HG03025 (cell line): ENCODE data around the gene CREM.

Experiments
- ATAC-seq: cut with Tn5 transposase; IDR thresholded peaks from one replicate; pipeline ENCODE4 v1.9.1; 2021; ENCODE audit warnings: mild to moderate bottlenecking, moderate library complexity; ENCODE audit not compliant: unreplicated experiment, low FRiP score

Gene CREM

GRCh38 chr10:35133586-35133985 is 6.9 kb downstream of the CREM start:
- ATAC-seq: no peak

DNA sequence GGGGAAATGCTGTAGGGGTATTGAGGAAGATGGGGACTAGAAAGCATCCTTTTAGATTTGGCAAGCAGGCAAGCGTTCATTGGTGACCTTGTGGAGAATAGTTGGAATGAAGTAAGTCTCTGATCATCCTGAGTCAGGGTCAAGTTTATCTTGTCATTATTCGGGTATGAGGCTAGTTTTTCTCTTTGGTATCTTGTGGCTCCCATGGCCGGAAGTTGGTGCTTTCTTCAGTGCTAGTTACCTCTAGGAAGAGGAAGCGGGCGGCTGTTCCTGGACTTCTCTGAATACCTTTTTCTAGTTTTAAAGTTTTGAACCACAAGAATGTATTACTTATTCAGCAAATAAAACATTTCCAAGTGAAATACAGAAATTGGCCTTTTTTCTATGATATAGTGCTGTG is 9.2 kb downstream of the CREM start:
- ATAC-seq: no peak

DNA sequence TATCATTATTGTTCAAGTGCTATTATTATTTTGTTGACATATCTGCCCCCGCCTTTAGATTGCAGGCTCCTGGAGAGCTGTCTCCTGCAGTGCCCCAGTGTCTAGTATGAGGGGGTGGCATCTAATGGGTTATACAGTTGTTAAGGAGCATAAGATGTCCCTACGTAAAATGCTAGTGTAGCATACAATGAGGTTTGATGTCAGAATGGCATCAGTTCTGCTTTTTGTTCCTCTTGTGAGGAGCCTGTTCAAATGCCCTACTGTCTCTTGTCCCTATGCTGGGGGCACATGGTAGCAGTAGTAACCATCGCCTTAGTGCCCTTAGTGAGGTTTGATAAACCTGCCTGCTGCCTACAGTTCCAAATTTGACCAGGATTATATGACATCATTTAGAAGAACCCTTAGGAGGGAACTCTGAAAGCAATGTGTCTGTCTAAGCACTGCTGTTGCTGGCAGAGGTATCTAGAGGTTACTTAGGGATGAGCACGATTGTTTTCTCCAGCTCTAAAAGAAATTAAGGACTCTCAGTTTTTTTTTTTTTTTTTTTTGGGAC is 9.7 kb downstream of the CREM start:
- ATAC-seq: peak; percentile 54

DNA sequence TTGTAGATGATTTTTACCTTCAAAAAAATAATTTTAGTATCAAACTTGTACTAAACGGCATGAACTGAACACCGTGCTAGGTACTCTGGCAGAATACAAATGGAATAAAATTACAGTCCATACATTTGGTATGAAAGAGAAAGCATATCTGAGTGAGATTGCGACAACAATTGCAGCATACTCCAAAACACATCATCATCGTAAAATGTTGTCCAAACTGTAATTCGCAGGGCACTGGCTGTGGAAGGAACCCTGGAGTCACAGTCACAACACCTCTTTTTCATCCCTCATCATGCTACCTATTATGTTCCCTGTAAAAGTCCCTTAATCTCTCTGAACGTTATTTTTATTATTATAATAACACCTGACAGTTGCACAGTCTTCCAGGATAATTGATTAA is 13.5 kb downstream of the CREM start:
- no peak for ATAC-seq

GRCh38 chr10:35140727-35141126 is 14.1 kb downstream of the CREM start:
- no peak for ATAC-seq

- ATAC-seq: no peak
These were observed 23.7 kb downstream of the CREM start for GRCh38 chr10:35150308-35150707.

- ATAC-seq: no peak
These were observed 26.3 kb downstream of the CREM start for GRCh38 chr10:35152992-35153391.

DNA sequence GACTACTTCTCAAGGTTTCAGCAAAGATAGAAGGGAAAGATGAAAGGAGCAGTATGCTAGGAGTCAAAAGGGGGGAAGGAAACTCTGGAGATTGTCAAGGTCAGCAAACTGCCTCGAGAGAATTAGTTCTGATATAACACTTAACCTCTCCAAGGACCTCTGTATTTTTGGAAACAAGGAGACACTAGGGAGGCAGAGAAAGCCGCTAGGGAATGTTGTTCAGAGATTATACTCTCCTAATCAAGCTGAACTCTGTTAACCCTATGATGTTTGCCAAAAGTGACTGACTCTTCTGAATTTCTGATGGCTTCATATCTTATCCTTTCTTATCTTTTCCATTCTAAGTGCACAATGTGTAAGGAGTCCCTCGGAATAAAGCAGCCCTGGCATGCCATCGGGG is 27.1 kb downstream of the CREM start:
- ATAC-seq: no peak

- no peak for ATAC-seq
These were observed 34.1 kb downstream of the CREM start for GRCh38 chr10:35160743-35161142.

DNA sequence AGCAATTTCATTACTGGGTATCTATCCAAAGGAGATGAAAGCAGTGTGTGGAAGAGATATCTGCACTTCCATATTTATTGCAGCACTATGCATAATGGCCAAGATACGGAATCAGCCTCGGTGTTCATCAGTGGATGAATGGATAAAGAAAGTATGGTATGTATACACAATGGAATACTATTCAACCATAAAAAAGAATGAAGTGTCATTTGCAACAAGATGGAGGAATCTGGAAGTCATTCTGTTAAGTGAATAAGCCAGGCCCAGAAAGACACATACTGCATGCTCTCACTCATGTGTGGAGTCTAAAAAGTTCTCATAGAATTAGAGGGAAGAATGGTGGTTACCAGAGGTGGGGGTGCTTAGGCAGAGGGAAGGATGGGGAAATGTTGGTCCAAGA is 35.3 kb downstream of the CREM start:
- ATAC-seq: no peak

DNA sequence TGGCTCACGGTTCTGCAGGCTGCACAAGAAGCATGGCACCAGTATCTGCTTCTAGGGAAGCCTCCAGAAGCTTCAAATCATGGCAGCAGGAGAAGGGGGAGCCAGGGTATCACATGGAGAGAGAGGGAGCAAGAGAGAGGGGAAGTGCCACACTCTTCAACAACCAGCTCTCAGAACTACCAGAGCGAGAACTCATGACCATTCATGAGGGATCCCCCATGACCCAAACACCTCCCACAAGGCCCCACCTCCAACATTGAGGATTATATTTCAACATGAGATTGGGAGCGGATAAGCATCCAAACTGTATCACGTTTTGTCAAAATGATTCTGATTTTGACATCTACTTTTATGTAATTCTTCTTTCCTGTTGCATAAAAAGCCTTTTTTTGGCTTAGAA is 38.5 kb downstream of the CREM start:
- ATAC-seq: no peak

DNA sequence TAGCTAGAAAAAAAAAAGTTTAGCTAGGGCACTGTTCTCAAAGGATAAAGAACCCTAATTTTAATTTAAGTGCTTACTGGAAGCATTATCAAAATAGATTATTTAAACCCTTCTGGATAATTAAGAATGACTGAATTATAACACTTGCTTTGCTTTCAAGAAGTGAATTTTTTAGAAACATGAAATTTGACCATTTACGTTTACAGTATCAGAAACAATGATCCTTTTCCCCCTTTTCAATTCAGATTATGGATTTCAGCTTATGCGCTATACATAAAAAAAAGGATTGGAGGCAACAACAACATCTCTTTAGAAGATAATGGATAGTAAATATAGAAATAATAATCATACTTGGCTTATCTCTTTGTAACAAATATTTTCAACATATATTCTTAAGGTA is 39.2 kb downstream of the CREM start:
- no peak for ATAC-seq

GRCh38 chr10:35166607-35167006 is 40.0 kb downstream of the CREM start:
- no peak for ATAC-seq

DNA sequence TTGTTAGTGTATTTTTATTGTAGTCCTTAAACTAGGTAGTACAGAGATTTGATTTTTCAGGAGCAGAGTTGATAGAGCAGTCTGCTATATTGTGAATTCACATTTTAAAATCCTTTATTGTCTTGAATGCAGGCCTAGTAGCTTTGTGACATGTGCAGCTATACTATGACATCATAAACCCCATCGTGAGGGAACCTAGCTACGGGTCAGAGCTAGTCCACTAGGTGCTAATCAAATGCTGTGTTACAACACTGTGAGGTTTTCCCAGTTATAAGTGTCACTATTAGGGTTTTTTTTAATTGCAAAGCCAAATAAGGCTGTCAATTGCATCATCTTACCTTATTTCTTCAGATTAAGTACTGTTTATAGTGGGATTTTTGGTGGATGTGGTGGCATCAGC is 40.7 kb downstream of the CREM start:
- ATAC-seq: no peak

DNA sequence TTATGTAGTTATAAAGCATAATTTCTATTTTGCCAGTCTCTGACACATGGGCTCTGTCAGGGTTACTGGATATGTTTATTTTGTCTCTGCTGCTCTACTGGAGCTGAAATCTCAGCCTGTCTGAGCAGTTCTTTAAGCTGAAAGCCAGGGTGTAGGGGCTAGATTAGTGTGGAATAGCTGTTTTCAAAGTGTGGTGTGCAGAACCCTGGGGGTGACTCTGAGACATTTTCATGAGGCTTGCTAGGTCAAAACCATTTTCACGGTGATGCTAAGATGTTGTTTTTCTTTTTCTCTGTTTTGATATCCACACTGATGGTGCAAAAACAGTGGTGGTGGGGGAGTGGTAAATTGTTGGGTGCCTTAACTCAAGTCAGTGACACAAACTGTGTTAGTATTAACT is 45.5 kb downstream of the CREM start:
- no peak for ATAC-seq

GRCh38 chr10:35172574-35172973 is 45.9 kb downstream of the CREM start:
- ATAC-seq: no peak

DNA sequence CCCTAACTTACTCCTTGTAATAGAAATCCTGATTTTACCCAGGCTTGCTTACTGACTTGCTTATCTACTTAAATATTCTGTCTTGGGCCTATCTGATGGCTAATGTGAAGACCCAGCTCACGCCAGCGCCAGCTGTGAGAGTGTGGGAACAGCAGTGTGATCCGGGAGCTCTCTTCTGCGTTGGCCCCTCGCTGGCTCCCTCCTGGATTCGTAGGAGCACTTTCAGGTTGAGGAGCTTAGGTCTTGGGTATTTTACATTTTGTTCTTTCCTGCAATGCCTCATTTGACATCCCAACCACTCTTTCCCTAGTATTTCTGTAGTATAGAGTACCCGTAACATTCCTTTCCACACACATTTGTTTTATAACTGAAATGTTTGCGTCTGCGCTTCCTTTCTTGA is 51.7 kb downstream of the CREM start:
- no peak for ATAC-seq

DNA sequence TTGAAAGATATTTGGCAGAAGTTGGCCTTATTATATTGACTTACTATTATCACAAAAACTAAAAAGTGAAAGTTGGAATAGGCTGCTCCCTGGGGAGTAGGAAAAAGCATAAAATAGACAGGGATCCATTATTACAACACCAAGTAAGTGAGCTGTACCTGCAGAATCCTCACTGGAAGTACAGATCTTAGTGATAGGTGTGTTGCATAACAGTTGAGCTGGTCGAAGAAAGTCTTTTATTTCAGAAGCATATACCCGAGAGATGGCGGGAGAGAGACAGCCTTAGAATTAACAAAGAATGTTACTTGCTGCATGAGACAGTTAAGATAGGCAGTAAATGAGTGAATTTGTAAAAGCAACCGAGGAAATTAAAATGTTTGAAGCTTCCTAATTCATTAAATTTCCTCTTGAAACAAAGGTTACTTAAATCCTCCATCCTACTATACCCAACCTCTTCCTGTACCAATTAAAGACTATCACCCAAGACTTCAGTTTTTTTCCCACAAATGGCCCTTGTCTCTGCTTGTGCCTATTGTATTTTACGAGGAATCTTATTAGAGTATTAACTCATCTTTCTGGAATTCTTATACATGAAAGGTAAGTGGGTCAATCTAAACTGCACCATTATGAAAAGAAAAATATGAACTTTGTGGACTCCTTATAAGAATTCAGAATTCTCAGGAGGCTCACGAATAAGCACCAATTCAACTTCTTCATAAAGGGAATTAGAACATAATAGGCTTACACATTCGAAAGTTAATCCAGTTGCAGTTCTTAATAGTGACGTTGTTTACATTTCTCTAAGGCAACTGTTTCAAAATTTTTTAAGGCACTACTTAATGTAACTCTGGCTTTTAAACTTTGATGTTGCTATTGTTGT is 56.2 kb downstream of the CREM start:
- no peak for ATAC-seq

DNA sequence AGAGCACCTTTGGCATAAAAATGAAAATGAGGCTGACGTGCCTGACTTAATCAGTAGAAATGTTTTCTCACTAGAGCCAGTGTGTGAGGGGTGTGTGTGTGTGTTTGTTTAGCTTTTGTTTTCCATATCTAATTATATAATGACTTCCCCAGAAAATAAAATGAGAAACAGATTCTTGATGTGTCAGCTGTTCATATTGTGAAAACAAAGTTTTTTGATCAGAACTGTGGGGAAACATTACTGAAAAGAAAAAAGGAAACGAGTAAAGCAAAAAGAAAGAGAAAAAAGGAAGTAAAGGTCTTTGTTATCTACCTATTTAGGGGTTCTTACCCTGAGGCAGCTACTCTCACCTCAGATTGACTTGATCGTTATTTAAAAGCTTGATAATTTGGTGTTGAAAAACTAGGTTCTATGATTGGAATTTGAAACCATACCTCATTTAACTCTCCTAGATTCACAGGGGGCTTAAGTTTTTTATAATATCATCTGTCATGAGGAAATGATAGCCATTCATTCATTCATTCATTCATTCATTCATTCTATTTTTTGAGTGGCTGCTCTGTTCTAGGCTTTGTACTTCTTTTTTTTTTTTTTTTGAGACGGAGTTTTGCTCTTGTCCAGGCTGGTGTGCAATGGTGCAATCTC is 58.0 kb downstream of the CREM start:
- ATAC-seq: no peak

DNA sequence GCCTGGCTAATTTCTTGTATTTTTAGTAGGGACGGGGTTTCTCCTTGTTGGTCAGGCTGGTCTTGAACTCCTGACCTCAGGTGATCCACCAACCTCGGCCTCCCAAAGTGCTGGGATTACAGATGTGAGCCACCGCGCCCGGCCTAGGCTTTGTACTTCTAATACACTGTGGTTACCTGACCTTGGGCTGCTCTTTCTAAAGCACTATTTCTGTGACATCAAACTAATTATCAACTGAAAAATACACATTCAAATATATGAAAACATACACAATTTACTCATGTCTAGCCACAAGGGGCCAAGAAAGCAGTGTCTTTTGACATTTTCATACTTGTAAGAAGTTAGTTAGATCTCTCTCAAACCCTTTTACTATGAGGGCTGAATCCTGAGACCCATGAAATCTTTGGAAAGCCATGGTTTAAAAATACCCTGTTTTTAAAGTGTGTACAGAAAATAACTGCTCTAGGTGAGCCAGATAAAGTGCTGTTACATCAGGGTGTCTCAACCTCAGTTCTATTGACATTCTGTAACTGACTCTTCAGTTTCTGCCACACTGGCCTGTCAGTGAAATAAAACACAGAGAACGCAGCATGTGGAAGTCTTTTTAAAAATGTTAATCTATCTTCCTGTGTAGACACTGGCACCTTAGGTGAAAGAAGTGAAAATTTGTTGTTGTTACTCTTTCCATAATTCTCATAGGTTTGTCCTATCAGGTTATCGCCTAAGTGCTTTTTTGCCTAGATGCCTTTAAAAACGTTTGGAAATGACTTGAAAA is 58.8 kb downstream of the CREM start:
- no peak for ATAC-seq

DNA sequence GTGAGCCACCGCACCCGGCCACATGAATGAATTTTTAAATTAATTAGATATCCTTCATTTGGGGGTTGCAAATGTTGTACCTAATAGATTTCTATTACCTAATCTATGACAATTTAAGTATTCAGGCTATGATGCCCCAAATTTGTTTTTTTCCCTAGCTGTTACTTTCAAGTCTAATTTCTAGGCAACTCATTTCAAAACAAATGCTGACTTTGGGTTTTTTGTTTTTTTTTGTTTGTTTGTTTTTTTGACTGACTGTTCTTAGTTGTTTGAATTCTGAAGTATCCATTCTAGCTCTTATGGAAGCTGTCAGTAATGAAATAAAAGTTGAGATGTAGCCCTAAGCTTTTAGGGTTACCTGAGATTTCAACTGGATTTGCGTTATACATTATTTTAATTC is 62.3 kb downstream of the CREM start:
- no peak for ATAC-seq
